ENCODE measurements around the gene SLC18A2.

SLC18A2 gene

DNA sequence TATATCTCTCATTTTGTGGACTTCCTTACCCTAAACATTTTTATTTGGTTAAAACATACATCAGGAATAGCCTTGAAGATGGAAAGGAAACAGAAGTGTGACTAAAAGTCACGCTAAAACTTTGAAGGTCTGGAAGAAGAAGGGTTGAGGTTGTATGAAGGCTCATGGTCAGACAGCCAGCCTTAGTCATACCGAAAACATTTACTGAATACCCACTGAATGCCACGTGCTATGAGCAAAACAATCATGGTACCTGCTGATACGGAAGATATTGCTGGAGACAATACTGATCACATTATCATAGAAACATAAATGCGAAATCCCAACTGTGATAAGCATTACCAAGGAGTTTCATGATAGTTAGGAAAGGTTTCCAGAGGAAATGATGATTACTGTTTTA lies 70.3 kb downstream of the SLC18A2 start:
- no peak for DNase-seq (ENCODE audit: low read depth, low spot score)

DNA sequence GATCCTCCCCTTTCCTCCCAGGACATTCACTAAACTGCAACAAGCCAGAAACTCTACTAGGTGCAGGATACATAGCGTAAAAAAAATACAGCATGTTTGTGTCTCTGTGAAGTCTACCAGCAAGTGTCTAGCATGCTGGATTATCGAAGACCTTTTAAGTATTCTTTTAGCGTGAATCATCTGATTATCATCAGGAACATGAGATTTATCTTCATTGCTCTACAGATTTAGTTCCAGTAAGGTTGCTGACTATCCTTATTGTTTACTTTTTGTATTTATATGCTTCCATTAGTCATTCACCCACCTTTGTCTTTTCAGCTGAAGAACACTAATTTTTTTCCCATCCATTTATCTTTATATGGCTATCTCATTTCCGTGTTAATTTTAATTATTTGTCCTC lies 71.5 kb downstream of the SLC18A2 start:
- no peak for DNase-seq (ENCODE audit: low read depth, low spot score)

GRCh38 chr10:117313641-117314040 lies 72.7 kb downstream of the SLC18A2 start:
- no peak for DNase-seq (ENCODE audit: low read depth, low spot score)

GRCh38 chr10:117316701-117317100 lies 75.8 kb downstream of the SLC18A2 start:
- no peak for DNase-seq (ENCODE audit: low read depth, low spot score)

- DNase-seq (ENCODE audit: low read depth, low spot score) = no peak
These were observed 78.0 kb downstream of the SLC18A2 start for GRCh38 chr10:117318909-117319308.

- DNase-seq (ENCODE audit: low read depth, low spot score) = no peak
These were observed 79.2 kb downstream of the SLC18A2 start for GRCh38 chr10:117320050-117320665.

DNA sequence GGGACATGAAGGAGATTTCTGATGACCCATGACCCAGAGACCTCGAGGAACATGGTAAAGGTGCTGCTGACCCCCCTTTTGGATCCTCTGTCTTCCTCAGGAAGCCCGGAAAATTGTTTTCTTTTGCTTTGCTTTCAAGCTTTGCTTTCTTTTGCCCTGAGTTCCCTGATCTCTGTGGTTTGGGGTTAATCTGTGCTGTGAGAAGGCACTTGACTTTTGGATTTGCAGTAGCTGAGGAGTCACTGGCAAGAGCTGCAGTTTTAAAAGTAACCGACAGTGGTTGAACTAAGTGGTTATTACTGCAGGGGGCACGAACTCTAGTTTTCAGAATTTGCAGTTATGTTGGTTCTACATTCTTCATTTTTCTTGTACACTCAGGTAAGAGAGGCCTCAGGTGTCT lies 81.3 kb downstream of the SLC18A2 start:
- DNase-seq (ENCODE audit: low read depth, low spot score) = no peak

DNA sequence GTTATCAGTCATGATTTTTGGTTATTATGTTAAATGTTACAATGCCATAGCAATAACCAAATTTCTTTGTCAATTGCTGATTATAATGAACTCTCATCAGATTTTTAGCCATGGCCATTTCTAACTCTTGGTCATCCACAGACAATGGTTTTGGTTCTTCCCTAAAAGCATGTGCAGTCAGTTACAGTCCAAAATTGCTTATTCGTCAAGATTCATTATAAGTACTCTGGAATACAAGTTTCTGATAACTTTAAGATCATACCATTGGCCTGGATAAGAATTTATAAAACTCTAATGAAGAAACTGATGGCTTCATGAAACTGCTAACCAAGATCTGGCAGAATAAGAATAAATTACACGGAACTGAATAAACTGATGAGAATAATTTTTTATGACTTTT lies 83.5 kb downstream of the SLC18A2 start:
- no peak for DNase-seq (ENCODE audit: low read depth, low spot score)

DNA sequence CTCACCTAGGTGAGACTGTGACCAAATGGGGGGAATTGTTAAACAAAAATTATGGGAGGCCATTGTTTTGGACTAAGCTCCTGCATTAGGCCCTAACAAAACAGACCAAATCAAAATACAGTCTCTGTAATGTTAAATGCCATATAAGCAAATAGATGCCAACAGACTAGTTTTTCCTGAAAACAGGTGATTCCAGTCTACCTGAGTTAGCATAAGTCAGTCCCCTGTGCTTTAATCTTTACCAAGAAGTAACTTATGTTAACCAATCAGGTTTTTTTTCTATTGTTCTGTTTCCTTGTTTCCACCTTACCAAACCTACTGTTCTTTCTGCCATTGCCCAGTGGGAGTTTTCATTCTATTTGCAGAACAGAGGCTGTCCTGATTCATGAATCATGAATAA lies 86.3 kb downstream of the SLC18A2 start:
- DNase-seq (ENCODE audit: low read depth, low spot score) = no peak
